ENCODE measurements around the gene DNAJC5. TPM values are rescaled to one million over a fixed set of nuclear protein-coding genes. Genes with fewer than 3 reads are reported as not detected.

The DNAJC5 gene
- total RNA-seq, 2 donors from 2014 or later = 44.4 to 66.6 TPM

- intact Hi-C loops (cut with DNase I) = loop anchor here (10.0 kb wide), 2 partner anchors 217 to 337 kb away; partner anchors contain the start of gene GMEB2
- WGBS = 90% methylated on average over 26 of the region's 26 CpGs
- H3K9me3 ChIP-seq = no peaks in the 10 kb centered on the region
- peaks cover 9% of the 10 kb centered on the region for H3K4me1 ChIP-seq (replicated peaks)
- no peak overlapping the region for H3K4me3 ChIP-seq
- H3K27me3 ChIP-seq (replicated peaks; ENCODE audit: insufficient read depth) = no peaks in the 10 kb centered on the region
- H3K36me3 ChIP-seq = peaks cover 0 to 17% of the 10 kb centered on the region in 2 donors
- no peak for DNase-seq (ENCODE audit: low spot score)
- H3K27ac ChIP-seq = no peak overlapping the region
- no peak for TF ChIP-seq POLR2AphosphoS5 (IDR thresholded peaks at IDR 0.05)
- TF ChIP-seq POLR2A (IDR thresholded peaks at IDR 0.05) = no peak
- TF ChIP-seq, protein P1, sequence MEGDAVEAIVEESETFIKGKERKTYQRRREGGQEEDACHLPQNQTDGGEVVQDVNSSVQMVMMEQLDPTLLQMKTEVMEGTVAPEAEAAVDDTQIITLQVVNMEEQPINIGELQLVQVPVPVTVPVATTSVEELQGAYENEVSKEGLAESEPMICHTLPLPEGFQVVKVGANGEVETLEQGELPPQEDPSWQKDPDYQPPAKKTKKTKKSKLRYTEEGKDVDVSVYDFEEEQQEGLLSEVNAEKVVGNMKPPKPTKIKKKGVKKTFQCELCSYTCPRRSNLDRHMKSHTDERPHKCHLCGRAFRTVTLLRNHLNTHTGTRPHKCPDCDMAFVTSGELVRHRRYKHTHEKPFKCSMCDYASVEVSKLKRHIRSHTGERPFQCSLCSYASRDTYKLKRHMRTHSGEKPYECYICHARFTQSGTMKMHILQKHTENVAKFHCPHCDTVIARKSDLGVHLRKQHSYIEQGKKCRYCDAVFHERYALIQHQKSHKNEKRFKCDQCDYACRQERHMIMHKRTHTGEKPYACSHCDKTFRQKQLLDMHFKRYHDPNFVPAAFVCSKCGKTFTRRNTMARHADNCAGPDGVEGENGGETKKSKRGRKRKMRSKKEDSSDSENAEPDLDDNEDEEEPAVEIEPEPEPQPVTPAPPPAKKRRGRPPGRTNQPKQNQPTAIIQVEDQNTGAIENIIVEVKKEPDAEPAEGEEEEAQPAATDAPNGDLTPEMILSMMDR (IDR thresholded peaks at IDR 0.05) = no peak
These were observed 66.9 kb downstream of the DNAJC5 start for GRCh38 chr20:63961664-63962425.

DNA sequence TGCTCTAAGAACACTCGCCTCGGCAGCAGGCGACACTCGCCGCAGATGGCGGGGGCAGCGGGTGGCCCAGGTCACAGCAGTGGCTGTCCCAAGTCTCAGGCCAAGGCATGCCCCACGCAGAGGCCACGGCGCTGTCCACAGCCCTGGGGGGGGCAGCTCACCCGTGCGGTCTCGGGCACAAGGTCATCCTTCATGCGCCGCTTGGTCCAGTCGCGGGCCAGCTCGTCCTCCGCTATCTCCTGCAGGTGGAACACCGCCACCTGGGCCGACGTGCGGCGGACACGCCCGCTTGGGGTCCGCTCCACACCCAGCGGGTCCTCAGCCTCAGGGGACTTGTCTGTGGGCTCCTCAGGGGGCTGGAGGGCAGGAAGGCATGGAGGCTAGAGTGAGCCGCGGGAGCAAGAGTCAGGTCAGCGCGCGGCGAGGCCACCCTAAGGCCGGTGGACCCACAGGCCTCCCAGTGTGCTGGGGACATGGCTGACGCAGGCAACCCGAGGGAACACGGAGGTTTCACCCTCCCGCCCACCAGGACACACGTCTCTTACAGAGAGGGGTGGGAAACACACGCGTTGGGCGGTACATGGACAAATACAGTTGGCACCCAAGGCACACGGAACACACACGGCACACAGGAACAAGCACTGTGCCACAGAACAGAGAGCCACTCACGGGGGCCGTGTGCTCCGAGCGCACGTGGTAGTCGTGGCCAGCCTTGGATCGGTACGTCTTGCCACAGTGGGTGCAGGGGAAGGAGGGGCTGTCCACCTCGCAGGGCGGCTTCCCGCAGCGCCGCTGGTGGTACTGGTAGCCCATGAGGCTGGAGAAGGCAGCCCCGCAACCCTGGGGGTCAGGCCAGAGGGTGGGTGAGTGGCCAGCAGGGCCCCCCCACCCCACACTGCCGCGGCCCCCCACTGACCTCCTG is 67.8 kb downstream of the DNAJC5 start:
- WGBS = 93% methylated on average over 46 of the region's 61 CpGs
- Histone ChIP-seq H3K9me3 (no peaks in the 10 kb centered on the region), H3K4me1 (replicated peaks) (peaks cover 3% of the 10 kb centered on the region), H3K27me3 (replicated peaks; ENCODE audit: insufficient read depth) (no peaks in the 10 kb centered on the region), H3K27ac (no peak overlapping the region), H3K4me3 (no peak overlapping the region), H3K36me3 (peaks cover 0 to 17% of the 10 kb centered on the region in 2 donors)
- TF ChIP-seq POLR2A (IDR thresholded peaks at IDR 0.05) (no peak), POLR2AphosphoS5 (IDR thresholded peaks at IDR 0.05) (no peak)
- TF ChIP-seq, protein P1 (IDR thresholded peaks at IDR 0.05) = no peak
- DNase-seq (ENCODE audit: low spot score) = no peak
- intact Hi-C loops (cut with DNase I) = loop anchor here (10.0 kb wide), 2 partner anchors 218 to 338 kb away; partner anchors contain the start of gene GMEB2

DNA sequence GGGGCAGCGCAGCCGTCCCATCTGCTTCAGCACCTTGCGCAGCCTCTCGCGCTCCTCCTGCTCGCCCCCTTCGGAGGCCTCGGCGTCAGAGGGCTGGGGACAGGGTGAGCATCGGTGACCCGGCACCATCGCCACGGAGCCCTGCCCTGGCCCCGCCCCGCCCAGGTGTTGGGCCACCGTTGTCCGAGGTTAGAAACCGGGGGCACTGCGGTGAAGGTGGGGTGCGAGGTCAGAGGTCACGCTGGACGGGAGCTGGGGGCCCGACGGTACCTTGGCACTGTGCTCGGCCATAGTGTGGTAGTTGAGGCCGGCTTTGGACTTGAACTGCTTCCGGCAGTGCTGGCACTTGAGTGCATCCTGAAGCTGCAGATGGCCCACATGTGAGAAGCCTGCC is 68.4 kb downstream of the DNAJC5 start:
- TF ChIP-seq POLR2A (IDR thresholded peaks at IDR 0.05) = no peak
- TF ChIP-seq POLR2AphosphoS5 (IDR thresholded peaks at IDR 0.05) = no peak
- TF ChIP-seq, protein P1 (IDR thresholded peaks at IDR 0.05) = no peak
- no peaks in the 10 kb centered on the region for H3K9me3 ChIP-seq
- H3K27ac ChIP-seq = no peak overlapping the region
- intact Hi-C loops (cut with DNase I) = loop anchor here (10.0 kb wide), 2 partner anchors 219 to 339 kb away; partner anchors contain the start of gene GMEB2
- DNase-seq (ENCODE audit: low spot score) = no peak
- H3K27me3 ChIP-seq (replicated peaks; ENCODE audit: insufficient read depth) = no peaks in the 10 kb centered on the region
- peaks cover under 1% of the 10 kb centered on the region for H3K4me1 ChIP-seq (replicated peaks)
- H3K4me3 ChIP-seq = no peak overlapping the region
- 91% methylated on average over 24 of the region's 27 CpGs for WGBS
- peaks cover 0 to 17% of the 10 kb centered on the region in 2 donors for H3K36me3 ChIP-seq

DNA sequence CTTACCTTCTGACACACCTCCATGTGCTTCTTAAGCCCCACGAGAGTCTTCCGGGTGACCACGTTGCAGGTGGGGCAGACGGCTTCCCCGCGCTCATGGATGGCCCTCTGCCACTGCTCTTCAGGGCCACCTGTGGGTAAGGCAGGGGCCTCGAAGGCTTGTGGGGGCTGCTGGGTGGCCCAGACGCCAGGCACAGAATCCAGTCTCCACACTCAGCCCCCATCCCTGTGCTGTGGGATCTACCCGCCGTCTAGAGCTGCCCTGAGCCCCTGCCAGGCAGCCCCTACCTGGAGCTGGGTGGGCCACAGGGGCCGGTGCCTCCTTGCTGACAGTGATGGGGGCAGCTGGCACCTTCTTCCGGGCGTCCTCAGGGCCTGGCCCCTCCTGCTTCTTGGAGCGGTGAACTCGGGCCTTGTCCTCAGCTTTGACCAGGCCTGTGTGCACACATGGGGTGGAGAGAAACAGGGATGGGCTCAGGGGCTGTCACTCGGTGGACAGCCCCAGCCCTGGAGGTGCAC is 68.9 kb downstream of the DNAJC5 start:
- Histone ChIP-seq H3K27ac (no peak overlapping the region), H3K4me3 (no peak overlapping the region), H3K36me3 (peaks cover 0 to 17% of the 10 kb centered on the region in 2 donors), H3K9me3 (no peaks in the 10 kb centered on the region), H3K27me3 (replicated peaks; ENCODE audit: insufficient read depth) (no peaks in the 10 kb centered on the region), H3K4me1 (replicated peaks) (peaks cover 6% of the 10 kb centered on the region)
- intact Hi-C loops (cut with DNase I) = loop anchor here (10.0 kb wide), 2 partner anchors 219 to 339 kb away; partner anchors contain the start of gene GMEB2
- TF ChIP-seq POLR2AphosphoS5 (IDR thresholded peaks at IDR 0.05) (no peak), POLR2A (IDR thresholded peaks at IDR 0.05) (no peak)
- TF ChIP-seq, protein P1 (IDR thresholded peaks at IDR 0.05) = no peak
- no peak for DNase-seq (ENCODE audit: low spot score)
- 93% methylated on average over 16 of the region's 16 CpGs for WGBS

Data from prostate gland (tissue), 2 donors.